DMS153 treated with DMSO at 0.1 percent for 48 hours (cell line): Measurements from ENCODE around the gene COL2A1.

Experiments
- DNase-seq: peaks from one replicate; lab custom pipeline; 2025; ENCODE audit not compliant: unreplicated experiment; lab: John Stamatoyannopoulos, UW

COL2A1 gene

DNA sequence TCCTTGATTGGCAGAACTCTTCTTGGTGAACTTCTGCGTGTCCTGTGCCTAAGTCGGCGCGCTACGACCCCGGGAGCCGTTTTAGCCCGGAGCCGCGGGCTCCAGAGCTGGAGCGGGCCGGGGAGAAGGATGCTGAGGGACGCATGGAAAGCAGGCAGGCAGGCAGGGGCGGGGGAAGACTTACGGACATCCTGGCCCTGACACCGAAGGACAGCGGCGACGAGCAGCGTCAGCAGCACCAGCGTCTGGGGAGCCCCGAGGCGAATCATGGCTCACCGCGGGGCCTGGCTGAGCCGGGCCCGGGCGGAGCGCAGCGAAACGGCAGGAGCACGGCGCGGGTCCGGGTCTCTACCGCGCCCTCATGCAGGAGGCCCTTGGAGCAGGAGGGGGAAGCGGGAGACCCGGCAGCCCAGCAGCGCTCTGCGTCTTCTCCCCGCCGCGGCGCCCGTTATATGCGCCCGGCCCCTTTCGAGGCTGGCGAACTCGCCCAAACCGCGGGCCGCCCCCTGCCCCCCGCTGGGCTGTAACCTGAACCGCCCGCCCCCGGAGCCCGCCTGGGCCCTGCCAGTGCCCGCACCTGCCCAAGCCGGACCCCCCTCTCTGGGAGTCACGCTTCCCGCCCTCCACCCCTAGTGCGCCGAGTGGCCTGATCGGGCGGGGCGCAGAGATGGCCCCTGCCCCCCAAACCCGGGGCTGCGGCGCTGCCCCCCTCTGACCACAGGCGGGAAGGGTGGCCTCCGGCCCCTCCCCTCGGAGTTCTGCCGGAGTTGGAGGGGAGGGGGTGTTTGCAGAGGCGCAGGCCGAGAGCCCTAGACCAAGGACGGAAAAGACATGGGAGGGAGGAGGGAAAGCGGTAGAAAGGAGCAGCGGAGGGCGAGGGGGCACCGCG lies at the start of gene COL2A1:
COL2A1 (minus strand) TSS at position 424 of the 889 bp plus-strand sequence; CDS start at position 269, 155 bp downstream.
- DNase-seq = no peak

DNA sequence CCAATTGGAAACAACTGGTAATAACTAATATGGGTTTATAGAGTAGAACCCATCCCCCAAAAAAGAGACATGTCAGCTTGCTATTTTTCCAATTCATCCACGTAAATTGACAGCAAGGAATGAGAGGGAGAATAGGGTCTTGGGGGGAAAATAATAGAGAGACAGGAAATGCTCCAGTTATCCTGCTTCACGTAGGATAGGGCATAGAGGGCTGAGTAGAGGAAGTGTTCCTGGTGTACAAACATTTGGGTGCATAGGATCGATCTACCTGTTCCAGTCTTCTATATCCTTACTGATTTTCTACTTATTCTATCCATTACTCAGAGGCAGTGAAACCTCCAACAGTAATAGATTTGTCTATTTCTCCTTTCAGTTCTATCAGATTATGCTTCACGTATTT lies 49.6 kb upstream of the COL2A1 start:
- DNase-seq = no peak

DNA sequence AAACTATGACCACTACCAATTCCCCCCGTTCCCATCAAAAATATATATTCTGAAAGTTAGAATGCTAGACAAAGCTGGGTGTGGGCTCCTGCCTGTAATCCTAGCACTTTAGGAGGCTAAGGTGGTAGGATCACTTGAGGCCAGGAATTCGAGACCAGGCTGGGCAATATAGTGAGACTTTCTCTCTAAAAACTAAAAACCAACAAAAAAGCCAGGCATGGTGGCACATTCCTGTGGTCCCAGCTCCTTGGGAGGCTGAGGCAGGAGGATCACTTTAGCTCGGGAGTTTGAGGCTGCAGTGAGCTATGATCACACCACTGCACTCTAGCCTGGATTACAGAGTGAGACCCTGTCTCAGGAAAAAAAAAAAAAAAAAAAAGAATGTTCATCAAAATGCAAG lies 48.8 kb upstream of the COL2A1 start:
- no peak for DNase-seq

DNA sequence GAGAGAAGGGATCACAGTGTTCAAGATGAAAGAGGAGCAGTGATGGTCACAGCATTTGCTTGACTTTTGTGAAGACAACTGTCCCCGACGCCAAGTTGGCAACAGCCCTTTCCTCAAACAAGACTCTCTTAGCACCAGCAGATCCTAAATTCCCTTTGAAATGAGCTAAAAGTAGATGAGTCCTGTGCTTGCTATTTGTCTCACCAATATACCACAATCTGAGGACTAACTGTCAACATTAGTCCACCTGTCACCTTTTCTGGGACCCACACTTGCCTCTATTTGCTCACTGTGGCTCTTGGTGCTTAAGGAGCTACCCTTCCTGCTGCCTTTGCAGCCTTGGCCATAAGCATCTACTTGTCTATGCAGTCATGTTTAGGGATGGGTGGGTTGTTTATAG lies 47.4 kb upstream of the COL2A1 start:
- no peak for DNase-seq

DNA sequence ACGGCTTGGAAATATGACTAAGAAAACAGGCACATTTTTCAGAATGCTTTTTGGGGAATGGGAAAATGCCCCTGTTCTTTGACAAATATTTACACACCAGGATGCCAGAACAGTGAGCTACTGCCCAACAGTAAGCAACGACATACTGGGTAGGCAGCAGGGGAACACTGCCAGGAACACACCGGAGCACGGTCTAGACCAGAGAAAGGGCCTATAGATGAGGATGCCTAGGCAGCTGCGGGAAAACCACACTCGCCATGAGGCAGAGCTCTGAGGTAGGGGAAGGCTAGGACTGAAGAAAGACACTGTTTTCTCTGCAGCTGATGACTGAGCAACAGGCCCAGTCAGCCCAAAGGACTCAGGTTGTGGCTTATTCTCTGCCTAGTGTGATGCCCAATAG lies 45.9 kb upstream of the COL2A1 start:
- no peak for DNase-seq

DNA sequence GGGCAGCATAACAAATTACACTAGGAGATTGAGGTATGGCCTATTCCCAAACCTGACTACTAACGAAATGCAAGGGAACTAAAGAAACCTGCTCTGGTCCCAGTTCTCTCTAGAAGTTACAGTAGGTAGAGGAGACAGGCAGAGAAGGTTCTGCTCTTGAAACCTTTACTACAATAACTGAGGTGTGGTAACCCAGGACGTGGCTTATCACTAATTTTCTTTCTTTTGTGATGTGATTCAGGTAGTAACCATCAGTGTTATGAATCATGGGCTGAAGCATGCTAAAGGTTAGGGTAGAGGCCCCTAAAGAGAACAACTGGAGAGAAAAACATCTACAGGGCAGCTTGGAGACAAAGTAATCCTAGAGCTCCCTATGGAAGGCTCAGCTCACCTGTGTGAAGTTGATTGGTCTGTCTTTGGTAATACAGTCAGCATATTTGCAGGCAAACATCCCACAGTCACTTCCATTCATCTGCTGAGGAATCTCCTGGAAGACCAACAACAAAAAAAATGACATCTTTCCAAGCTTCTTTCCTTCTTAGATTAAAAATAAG lies 41.8 kb upstream of the COL2A1 start:
- DNase-seq = no peak

DNA sequence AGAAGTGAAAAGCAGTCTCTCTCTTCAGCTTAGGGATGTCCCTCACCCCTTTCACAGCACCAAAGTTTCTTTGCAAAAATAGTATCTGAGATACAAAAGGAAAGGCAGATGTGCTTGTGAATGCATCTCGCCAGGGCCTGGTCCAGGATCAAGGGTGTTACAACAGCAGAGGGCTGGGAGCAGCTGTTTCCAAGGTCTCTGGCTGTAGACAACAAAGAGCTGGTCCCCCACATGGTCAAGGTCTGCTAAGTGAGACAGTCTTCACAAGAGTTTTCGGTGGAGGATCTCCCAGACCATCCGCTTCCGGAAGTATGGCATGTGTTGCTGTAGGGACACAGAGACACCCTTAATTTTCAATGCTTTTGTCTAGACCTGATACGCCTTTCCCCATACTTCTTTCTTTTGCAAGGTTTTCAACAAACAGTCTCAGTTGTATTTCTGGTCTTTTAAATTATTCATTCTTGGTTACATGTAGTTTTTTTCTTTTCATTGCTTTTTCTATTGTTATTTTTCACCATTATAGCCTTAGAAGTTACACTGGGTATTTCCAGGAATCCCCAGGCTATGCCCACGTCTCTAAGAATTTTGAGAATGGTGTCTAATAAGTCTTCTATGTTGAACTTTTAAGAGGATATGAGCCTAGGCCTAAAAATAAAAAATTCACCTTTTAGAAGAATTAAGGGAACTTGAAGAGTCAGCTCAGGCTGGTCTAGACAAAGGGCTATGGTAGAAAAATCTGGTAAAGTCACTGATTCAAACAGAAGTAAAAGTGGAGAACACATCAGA lies 41.0 kb upstream of the COL2A1 start:
- no peak for DNase-seq

DNA sequence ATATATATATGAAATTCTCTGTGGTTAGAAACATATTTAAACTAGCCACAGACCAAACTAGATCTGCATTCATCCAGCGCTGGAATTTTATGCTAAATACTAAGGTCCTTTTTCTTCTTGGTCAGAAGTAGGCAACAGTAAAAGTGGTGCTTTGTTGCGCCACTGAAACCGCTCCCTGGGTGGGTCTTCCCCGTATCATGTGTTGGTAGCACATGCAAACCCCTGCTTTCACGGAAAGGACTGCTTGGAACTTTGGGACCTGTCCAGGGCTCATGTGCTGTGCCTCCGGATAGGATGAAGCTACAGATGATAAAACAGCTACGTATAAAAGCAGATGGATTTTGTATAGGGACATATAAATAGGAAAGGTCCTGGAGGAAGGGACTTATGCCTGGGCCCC lies 40.1 kb upstream of the COL2A1 start:
- DNase-seq = no peak

DNA sequence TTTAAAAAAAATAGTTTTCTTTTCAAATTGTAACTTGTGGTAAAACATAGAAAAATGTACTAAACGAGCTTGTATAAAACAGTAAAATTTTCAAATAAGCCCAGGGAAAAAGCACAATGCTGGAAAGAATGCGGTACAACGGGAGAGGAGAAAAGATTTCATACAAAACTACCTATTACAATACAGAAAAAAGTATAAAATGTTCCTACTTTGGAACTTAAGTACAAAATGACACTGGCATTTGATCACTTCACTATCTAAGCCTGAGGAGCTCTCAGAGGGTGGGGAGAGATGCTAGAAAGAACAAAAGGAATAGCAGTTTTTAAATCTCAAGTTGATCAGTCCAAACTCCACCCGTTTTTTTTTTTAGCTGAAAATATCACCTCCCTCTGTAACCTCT lies 39.5 kb upstream of the COL2A1 start:
- no peak for DNase-seq

DNA sequence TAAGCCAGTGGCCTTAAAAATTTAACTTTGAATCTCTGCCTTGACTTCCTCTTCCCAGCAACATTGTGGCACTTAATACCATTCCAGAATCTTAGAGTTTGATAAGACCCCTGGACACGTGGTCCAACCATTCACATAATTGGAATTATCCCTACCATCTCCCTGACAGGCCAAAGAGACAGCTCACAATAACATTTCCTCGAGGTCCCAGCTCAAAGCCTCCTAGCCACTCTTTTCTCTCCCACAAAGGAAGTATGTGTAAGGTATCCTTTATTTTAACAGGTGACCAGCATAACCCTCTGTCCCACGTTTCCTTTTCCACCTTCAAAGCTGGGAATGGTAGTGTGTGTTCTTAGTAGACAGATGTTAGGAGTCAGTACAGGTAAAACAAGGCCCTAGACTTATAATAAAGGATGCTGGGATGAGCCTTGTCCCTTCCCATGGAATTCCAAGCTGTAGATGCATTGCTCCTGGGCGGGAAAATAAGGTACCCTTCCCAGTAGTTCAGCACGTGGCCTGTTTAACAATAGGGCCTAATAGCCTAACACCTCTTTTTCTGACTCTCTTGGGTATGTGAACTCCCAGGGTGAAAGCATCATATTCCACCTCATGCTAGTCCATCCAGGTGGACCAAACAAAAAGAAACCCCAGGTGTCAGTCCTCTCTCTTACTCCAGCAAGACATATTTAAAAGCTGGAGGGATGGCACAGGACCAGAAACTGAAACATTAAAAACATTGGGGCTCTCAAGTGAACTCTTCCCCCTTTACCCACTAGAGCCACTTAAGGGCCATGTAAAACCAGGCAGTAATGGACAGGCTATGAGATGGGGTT lies 37.5 kb upstream of the COL2A1 start:
- no peak for DNase-seq

DNA sequence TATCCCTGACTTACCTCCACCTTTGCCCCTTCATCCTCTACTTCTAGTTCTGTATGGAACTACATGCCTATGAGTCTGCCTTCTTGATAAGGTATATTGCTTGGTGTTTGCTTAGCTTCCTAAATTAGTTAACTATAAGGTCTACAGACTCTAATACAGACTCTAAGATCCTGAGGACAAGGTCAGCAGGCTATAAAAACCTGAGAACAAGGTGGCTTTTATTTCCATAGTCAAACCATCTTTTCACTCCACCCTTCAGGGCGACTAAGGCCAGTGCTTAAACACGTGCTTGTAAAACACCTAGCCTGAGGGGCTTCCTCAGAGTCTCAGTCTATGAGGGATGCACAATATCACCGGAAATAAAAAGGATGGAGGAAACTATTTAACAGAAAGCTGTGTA lies 36.1 kb upstream of the COL2A1 start:
- DNase-seq = no peak

DNA sequence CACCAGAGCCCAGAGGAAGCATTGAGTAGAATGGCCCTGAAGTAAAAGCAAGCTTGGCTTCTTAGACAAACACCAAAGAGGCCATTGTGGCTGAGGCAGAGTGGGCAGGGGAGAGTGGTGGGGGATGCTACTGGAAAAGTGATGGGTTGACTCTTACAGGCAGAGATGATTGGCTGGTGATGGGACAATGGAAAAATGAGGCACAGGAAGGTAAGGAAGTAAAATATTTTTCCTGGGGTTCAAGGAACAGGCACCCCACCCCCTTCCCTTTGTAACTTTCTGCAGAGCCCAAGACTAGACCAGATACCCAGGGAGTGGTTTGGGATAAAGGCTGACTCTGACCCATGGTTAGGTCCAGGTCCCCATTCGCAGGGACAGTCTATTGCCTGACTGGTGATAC lies 34.9 kb upstream of the COL2A1 start:
- DNase-seq = no peak

DNA sequence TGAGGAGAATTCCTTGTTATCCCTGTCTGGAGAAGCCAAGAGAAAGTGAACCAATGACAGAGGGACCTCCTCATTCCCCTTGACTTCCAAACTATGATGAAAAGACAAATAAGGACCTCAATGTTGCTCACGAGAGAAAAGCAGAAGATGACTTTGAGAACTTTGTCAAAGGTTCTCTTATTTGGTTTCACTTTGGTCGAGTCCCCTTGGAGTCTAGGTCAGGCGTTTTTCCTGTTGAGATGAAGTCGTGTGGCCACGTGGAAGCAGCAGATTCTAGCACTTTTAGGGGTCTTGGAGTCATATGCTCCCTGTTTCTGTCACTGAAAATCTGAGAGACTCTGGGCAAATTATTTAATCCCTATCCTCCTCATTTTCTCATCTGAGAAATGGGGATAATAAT lies 33.8 kb upstream of the COL2A1 start:
- no peak for DNase-seq

DNA sequence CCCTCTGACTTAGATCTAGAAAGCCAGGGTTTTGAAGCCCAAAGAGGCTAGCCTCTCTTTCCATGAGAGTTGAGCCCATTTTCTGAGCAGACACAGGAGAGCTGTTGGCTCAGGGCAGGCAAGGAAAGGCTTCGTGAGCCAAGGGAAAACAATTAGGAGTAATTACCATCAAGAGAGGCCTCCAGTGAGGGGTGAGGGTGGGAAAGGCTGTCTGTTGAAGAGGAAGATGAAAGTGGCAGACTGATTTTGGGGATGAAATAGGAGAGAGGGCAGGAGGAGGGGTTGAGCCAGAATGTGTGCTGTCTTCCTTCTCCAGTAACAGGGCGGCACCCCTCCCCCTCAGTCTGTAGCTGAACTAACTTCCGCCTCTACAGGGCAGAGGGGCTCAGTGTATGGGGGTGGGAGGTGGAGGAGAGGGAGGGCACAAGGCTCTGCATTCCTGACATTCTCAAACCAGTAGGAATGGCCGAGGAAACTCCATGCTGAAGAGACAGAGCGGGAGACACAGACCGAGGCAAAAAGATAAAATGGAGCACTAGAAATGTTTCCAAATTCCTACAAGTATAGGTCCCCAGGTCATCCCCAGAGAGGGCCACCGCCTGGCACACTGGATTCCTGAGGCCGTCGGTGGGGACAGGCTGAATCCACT lies 33.1 kb upstream of the COL2A1 start:
- no peak for DNase-seq

DNA sequence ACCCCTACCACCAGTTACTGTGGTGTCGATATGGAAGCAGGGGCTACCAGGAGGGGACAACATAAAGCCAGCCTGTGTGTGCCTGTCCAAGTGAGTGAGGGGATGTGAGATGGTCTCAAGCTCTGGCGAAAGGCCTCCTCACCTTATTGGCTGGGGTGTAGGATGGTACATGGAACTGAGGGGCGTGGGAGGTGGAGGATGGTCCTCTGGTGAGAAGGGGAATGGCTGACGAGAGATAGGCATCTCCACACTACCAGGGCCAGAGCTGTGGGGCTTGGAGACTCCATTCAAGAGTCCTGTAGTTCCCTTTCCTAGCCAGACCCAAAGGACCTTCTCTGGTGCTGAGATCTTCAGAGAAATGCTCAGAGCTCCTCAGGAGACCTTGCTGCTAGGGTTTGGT lies 32.5 kb upstream of the COL2A1 start:
- no peak for DNase-seq

DNA sequence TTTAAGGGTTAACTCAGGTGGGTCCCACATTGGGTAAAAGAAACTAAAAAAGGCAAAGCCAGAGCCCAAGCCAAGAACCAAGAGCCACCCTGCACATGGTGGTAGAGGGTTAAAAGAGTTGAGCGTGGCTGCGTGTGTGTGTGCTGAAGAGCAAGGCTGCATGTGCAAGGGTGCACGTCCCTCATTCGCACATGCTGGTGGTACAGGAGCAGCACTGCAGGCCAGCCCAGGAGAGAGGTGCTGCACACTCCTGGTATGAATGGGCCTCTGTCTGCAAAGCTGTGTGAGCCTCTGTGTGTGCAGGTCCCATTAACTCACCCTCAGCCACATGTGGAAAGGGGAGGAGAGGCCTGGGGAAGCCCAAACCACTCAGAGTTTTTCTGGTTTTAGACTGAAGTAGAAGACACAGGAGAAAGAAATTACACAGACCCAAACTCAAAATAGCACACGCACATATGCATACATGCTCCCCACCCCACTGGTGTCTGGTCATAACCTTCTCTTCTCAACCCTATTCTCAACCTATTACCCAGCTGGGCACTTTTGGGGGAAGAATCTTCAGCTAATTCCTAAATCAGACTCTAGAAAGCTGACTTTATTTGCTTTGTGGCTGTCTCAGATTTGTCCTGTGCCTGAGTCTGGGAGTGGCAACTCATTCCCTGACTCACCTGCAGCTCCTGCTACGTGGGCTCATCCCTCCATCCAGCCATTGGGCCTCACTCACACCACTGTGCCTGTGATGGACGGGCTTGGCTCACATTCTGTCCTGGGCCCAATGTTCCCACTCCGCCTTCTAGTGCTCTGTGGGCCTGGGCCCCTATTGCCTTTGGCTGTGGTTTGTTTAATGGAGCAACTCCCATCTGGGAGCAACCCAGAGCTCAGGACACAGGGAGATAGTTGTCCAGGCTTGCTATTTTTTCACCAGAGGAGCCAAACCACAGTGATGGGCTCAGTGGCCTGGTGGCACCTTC lies 30.8 kb upstream of the COL2A1 start:
- DNase-seq = no peak

DNA sequence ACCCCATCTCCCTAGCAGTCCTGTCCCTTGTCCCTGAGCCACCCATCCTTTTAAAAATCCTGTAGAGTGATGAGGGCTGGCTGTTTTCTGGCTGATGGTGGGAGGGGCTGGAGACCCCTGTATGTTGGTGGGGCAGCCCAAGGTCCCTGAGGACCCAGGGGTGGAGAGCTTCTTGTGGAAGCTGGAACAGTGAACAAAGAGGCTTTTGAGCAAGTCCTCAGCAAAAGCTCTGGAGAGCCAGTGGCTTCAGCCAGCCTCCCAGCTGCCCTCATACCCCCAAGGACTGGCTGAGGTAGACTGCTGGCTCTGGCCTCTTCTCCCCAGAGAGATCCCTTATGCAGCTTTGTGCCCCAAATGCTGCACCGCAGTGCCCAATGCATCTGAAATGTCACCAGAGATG lies 29.2 kb upstream of the COL2A1 start:
- DNase-seq = no peak

DNA sequence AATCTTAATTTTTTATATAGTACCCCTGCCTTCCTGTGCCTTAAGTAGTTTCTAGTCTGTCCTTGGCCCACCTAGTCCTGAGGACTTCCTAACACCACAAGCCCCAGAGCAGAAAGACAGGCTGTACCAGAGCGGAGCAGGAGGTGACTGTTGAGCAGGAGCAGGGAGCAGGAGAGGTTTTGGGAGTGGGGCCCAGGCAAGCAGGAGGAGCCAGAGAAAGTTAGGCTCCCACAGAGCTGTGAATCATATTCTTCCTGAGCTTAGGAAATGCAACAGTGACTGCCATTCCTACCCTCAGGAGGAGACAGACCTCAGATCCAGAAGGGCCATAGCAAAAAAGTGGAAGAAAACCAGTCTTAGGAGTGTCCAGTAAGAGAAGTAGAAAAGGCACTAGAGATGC lies 28.3 kb upstream of the COL2A1 start:
- DNase-seq = no peak

DNA sequence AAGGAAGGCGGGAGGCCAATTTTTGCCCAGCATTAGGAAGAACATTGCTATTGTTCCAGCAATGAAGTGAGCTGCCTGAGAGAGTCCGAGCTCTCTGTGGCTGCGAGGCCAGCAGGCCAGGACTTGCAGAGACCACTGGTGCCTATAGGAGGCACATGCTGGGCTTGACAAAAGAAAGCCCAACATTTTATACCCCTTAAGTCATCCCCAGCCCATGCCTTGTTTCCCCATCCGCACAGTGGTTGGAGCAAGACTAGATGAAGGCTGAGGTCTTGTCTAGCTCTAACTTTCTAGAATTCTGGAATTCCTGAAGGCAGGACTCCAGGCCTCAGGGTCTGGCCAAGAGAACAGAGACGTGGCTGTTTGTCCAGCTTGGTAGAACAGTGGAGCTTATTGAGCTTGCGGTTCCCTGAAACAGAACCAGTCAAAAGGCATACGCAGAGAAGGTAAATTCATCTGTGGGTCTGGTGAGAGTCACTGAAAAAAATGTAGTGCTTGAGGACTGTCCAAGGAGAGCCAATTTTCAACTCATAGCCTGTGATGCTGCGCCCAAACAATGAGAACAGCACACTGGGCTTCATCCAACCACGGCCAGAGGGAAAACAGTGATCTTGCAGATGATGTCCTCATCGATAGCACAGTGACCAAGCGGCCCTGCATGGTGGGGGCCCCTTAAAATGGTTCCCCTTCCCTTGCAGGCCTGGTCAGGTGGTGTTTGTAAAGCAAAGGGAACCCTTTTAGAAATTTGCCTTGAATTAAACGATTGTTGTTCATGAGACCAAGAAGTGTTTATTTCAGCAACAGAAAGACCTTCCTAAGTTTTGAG lies 27.1 kb upstream of the COL2A1 start:
- DNase-seq = no peak
